Nephron progenitor cell (in vitro differentiated cells): ENCODE data around the gene FABP2.

Source experiments
- DNase-seq: peaks from one replicate; pipeline ENCODE4 v3.0.0; 2021
- H3K27ac Mint-ChIP-seq: 2 replicates; pipeline ENCODE4 v1.8.0; 2021; ENCODE audit warnings: mild to moderate bottlenecking, moderate library complexity, mixed read lengths
- H3K27me3 Mint-ChIP-seq: 2 replicates; pipeline ENCODE4 v1.8.0; 2021; ENCODE audit warnings: mild to moderate bottlenecking, low read depth, mixed read lengths; ENCODE audit not compliant: poor library complexity
- H3K36me3 Mint-ChIP-seq: 2 replicates; pipeline ENCODE4 v1.8.0; 2021; ENCODE audit warnings: low read depth, mixed read lengths
- H3K4me1 Mint-ChIP-seq: 2 replicates; pipeline ENCODE4 v1.8.0; 2021; ENCODE audit warnings: mixed read lengths
- H3K4me3 Mint-ChIP-seq: 2 replicates; pipeline ENCODE4 v1.8.0; 2021; ENCODE audit warnings: mild to moderate bottlenecking, moderate library complexity, mixed read lengths
- H3K9me3 Mint-ChIP-seq: 2 replicates; pipeline ENCODE4 v1.8.0; 2021; ENCODE audit warnings: mild to moderate bottlenecking, moderate library complexity, mixed read lengths
- TF ChIP-seq, protein P1 (sequence below): fragments of 200-600 bp; sonication (generic); IDR thresholded peaks from 2 replicates; pipeline ENCODE4 v1.5.0; 2021; ENCODE audit warnings: antibody characterized with exemption

Gene FABP2

DNA sequence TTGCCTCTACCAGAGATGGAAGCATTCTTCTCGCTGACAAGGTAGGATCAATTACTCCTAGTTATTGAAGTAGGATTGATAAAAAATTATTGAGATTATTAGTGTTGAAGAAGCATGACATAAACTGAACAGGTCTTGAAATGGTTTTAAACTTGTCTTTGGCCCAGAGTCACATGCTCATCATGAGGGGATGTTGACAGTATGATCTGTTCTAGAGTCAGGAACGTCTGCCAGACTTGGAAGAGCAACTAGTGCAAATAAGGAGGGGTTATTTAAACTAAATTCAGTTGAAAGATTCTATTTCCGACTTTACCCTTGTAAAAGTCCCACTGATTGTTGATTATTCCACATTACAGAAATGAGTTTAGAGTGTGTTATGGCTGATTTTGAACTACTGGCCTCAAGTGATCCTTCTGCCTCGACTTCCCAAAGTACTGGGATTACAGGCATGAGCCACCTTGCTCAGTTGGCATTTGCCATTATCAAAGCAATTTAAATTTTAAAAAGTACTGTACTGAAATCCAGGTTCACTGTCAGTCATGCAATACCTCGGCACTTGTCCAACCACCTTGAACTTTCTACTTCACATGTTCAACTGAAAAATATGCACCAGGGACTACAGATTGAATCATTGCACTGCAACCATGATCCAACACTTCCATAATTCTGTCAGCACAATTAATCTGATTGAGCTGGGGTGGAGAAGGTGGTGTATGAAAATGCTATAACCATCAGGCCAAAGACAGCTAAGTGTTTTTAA is 19.7 kb downstream of the FABP2 start:
- Mint-ChIP-seq H3K27ac (no peak overlapping the region), H3K4me3 (peak overlapping the region; percentile 40), H3K36me3 (peaks cover 22% of the 10 kb centered on the region), H3K27me3 (peaks cover 12% of the 10 kb centered on the region), H3K4me1 (peaks cover 25% of the 10 kb centered on the region), H3K9me3 (peaks cover 6% of the 10 kb centered on the region)
- no peak for DNase-seq
- TF ChIP-seq, protein P1, sequence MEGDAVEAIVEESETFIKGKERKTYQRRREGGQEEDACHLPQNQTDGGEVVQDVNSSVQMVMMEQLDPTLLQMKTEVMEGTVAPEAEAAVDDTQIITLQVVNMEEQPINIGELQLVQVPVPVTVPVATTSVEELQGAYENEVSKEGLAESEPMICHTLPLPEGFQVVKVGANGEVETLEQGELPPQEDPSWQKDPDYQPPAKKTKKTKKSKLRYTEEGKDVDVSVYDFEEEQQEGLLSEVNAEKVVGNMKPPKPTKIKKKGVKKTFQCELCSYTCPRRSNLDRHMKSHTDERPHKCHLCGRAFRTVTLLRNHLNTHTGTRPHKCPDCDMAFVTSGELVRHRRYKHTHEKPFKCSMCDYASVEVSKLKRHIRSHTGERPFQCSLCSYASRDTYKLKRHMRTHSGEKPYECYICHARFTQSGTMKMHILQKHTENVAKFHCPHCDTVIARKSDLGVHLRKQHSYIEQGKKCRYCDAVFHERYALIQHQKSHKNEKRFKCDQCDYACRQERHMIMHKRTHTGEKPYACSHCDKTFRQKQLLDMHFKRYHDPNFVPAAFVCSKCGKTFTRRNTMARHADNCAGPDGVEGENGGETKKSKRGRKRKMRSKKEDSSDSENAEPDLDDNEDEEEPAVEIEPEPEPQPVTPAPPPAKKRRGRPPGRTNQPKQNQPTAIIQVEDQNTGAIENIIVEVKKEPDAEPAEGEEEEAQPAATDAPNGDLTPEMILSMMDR = no peak

DNA sequence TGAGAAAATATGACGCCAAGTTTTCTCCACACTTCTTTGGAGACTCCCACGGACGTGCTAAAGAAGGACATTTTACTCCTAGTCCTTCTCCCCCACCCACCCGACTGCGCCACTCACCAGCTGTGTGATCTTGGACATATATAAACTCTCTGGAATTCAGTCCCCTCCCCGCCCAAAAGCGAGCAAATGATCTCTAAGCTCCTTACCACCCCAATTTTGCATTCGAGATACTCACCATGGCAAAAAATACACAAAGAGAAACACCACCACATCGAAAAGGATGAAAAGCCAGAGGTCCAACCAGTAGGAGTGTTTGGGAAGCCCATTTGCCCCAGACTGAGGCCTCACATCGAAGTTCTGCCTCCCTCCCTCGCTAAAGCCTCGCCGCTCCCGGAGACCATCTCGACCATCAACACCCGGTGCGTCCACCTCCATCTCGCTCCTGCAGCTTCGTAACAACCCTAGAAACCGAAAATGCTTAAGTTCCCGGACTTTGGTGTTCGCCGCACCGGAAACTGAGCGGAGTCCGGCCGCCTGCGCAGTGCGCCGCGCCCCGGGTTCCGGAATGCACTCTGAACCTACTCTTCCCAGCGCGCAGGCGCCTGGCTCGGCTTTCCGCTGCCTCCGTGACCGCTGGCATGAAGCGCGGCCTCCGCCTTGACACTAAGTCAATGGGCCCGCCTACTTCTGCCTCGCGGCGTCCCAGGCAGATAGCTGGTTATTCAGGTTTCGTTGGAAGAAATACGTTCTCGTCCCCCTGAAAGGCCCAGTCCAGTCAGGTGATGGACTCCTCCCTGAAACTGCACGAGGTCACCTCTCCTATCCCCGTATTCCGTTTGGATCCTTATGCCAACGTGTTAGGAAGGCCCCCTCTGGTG is 21.6 kb downstream of the FABP2 start:
- peak overlapping the region; percentile 100 for H3K27ac Mint-ChIP-seq
- H3K4me1 Mint-ChIP-seq = peaks cover 25% of the 10 kb centered on the region
- H3K27me3 Mint-ChIP-seq = peaks cover 12% of the 10 kb centered on the region
- TF ChIP-seq, protein P1 = no peak
- H3K9me3 Mint-ChIP-seq = peaks cover 10% of the 10 kb centered on the region
- peak; percentile 92 for DNase-seq
- H3K4me3 Mint-ChIP-seq = peak overlapping the region; percentile 91
- peaks cover 39% of the 10 kb centered on the region for H3K36me3 Mint-ChIP-seq

DNA sequence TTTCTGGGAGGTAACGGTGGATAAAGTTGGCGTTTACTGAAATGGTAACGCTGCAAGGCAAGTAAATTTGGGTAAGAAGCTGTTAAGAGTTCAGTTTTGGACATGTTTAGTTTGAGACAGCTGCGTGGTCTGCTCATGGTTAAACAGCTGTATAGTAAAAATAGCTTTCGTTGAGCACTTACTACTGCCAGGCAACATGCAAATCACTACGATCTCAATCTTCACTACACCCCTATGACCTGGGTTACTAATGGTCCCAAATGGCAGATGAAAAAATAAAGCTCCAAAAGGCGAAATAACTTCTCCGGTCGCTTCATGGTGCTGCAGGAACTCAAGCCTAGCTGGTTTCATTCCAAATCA is 22.2 kb downstream of the FABP2 start:
- peak overlapping the region; percentile 100 for H3K27ac Mint-ChIP-seq
- peaks cover 25% of the 10 kb centered on the region for H3K4me1 Mint-ChIP-seq
- TF ChIP-seq, protein P1 = no peak
- H3K27me3 Mint-ChIP-seq = peaks cover 12% of the 10 kb centered on the region
- H3K36me3 Mint-ChIP-seq = peaks cover 39% of the 10 kb centered on the region
- H3K4me3 Mint-ChIP-seq = peak overlapping the region; percentile 91
- no peak for DNase-seq
- peaks cover 10% of the 10 kb centered on the region for H3K9me3 Mint-ChIP-seq

DNA sequence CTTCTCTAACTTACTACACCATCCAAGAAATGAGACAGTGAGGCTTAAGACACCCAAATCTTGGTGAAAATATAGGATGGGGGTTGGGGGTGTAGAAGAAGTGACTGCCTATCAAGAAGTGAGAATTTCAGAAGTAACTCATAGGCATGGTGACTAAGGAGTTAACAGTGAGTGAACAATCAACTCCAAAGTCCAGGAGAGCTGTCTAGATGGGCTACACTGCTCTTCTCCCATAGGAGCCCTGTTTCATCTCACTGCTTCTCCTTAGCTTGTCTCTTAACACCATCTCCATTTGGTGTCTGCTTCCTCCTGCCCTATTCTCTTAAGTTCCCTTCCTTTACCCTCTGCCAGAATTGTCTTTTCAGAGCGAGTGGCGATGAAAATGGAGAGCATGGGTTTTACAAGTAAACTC is 22.7 kb downstream of the FABP2 start:
- Mint-ChIP-seq H3K4me1 (peaks cover 25% of the 10 kb centered on the region), H3K9me3 (peaks cover 10% of the 10 kb centered on the region), H3K36me3 (peaks cover 39% of the 10 kb centered on the region), H3K4me3 (peak overlapping the region; percentile 91), H3K27me3 (peaks cover 11% of the 10 kb centered on the region), H3K27ac (peak overlapping the region; percentile 100)
- DNase-seq = no peak
- TF ChIP-seq, protein P1 = no peak

DNA sequence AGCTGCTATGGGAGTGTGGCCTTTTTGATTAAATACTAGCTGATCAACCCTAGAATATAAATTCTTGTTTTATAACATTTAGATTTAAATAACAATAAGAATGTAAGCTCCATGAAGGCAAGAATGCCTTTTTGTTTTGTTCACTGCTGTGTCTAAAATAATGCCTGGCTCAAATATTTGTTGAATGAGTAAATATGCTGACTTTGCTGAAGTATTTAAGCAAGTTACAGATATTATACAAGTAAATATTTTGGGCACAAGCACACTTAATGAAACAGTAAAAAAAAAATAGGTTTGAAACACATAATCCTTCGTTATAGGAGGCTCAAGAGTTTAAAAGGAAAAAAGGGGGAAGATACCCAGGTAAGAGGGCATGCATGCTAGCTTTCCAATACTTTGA is 24.1 kb downstream of the FABP2 start:
- Mint-ChIP-seq H3K4me1 (peaks cover 25% of the 10 kb centered on the region), H3K36me3 (peaks cover 41% of the 10 kb centered on the region), H3K9me3 (peaks cover 10% of the 10 kb centered on the region), H3K27me3 (no peaks in the 10 kb centered on the region), H3K27ac (no peak overlapping the region), H3K4me3 (peak overlapping the region; percentile 91)
- TF ChIP-seq, protein P1 = no peak
- no peak for DNase-seq
